Activated CD4-positive, alpha-beta T cell treated with anti-CD3 and anti-CD28 coated beads, Interleukin-2, amount 50 U/mL, for 1 hour (primary cell): ENCODE measurements around the gene RBM26.

Experiments used
- DNase-seq: peaks from one replicate; pipeline ENCODE4 v3.0.0-alpha.2; 2020

The RBM26 gene

GRCh38 chr13:79405831-79406596 is at the start of gene RBM26:
Gene RBM26, minus strand, starts transcription at chr13:79406255. Its CDS starts 481 bp downstream, at chr13:79405774.
- DNase-seq = peak; percentile 93

- DNase-seq = no peak
Measured at GRCh38 chr13:79455331-79455730, 49.3 kb upstream of the RBM26 start.

DNA sequence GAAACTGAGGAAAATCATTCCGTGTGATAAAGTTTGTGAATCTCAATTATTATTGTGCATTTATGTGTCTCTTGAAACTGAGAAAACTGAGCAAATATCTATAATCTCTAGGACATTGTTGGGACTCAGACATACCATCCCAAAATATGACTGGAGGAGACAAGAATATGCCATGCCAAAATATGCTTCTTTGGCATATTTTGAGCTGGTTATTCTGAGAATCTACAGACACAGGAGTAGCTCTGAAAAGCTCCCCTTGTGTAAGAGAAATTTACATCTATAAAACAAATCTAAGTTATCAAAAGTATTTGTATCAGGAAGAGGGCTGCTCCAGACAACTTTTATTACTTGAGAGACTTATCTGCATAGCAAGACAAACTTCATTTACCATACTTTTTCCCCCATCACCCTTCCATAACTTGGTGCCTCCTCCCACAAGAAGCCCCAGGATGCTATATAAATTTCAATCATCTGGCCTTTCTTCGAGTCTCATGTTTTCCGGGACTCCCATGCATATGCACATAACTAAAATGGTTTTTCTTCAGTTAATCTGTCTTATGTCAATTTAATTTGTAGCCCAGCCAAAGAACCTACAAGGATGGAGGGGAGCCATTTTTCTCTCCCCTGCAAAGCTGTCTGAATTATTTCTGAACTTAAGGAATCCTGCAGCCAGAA is 46.3 kb upstream of the RBM26 start:
- DNase-seq = no peak

DNA sequence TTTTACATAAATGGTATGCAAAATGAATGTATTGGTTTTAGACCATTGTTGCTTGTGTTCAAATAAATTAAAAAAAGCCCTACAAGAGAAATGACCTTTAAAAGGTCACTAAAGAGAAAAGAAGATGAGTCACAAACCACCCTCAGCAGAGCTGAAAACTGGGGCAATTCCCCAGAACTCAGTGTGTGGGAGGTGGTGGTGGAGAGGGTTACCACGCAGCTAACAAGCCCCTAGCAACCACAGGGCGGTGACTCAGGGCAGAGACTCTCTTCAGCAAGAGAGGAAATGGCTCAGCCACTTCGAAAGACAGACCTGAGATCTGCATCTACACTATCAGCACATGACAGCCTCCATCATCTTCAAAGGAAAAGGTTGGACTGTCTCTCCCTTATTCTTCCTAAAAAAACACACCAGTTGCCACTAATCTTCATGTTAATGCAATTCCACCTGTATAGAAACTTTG is 45.5 kb upstream of the RBM26 start:
- peak; percentile 76 for DNase-seq

GRCh38 chr13:79450110-79450509 is 44.1 kb upstream of the RBM26 start:
- DNase-seq = no peak

DNA sequence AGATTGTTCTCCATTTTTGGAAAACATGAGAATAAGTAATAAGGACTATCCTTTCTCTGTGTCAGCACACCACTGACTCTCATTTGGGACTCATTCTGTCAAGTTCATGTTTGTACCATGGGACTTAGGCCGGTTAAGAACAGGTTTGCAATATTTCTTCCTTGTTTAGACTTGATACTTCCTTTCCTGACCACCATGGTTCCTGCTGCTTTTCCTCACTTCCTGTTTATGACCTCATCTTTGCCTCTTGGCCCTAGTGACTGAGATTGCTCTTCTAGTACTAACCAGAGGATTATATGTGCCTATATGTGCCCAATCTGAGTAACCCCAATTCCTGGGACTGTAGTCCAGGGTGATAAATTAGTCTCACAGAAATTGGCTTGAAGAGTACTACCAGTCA is 42.4 kb upstream of the RBM26 start:
- no peak for DNase-seq

- DNase-seq = no peak
Measured at GRCh38 chr13:79447741-79448140, 41.7 kb upstream of the RBM26 start.

GRCh38 chr13:79447141-79447540 is 41.1 kb upstream of the RBM26 start:
- no peak for DNase-seq

DNA sequence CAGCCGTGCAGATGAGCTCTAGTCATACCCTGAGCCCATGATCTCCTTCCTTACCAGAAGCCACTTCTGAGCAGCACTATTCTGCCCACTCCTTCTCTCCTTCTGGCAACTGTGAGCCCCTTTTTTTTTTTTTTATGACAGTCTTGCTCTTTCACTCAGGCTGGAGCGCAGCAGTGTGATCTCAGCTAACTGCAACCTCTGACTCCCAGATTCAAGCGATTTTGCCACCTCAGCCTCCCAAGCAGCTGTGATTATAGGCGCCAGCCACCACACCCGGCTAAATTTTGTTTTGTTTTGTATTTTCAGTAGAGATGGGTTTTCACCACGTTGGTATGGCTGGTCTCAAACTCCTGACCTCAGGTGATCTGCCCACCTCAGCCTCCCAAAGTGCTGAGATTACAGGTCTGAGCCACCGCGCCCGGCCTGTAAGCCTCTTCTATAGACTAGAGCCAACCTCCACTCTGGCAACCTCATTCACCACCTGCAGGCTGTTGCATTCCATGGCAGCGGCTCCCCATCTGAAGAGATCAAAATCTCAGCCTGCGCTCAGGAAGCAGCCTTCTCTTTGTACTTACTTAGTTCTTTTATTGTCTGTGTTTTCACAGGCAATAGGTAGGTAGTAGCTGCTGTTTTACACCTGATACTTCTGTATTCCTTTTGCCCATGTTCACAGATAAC is 40.1 kb upstream of the RBM26 start:
- DNase-seq = no peak

- DNase-seq = no peak
Measured at GRCh38 chr13:79442706-79443105, 36.7 kb upstream of the RBM26 start.

DNA sequence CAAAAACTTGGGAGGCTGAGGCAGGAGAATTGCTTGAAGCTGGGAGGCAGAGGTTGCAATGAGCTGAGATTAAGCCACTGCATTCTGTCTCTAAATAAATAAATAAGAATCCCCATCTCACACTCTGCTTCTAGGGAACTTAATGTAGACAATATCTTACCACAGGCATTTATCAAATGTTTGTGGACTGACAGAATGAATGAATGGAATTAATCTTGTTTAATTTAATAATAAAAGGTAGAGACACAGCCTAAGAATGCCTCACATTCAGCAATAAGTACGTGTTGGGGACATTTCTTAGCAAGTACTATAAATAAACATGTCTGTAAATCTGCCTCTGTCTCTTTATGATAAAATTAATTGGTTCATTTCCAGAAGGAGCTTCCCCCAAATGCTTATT is 36.2 kb upstream of the RBM26 start:
- no peak for DNase-seq

DNA sequence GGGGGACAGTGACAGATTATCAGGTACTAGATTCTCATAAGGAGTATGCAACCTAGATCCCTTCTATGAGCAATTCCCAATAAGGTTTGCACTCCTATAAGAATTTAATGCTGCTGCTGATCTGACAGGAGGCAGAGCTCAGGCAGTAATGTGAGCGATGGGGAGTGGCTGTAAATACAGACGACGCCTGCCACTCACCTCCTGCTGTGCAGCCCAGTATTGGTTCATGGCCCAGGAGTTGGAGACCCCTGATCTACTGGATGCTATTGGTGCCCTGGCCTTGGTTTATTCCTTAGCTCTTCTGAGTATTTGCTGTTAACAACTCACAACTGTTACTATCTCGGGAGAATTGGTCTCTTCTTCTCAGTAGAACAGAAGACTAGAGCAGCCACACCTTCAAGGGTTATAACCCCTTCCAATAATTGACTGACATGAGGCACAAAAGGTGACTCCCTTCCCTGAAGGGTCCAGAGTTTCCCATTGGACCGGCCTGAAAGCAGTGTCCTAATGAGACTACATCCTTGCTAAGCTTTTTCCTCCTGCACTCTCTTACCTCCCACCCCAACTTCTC is 35.0 kb upstream of the RBM26 start:
- DNase-seq = no peak

DNA sequence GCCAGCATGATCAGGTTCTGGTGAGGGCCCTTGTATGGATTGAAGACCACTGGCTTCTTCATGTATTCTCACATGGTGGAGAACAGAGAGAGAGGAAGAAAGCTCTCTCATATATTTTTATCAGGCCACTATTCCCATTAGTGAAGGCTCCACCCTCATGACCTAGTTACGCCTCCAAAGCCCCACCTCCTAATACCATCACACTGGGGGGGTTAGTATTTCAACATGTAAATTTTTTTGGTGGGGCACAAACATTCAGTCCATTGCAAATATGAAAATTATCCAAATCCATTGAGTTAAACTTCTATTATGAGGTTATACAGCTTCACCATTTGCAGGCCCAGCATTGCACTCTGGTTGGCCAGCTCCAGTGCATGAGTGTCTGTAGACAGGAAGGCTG is 33.2 kb upstream of the RBM26 start:
- DNase-seq = no peak

- no peak for DNase-seq
Measured at GRCh38 chr13:79435561-79435990, 29.5 kb upstream of the RBM26 start.

GRCh38 chr13:79434556-79434955 is 28.5 kb upstream of the RBM26 start:
- no peak for DNase-seq

GRCh38 chr13:79432992-79433391 is 26.9 kb upstream of the RBM26 start:
- no peak for DNase-seq

GRCh38 chr13:79432086-79432485 is 26.0 kb upstream of the RBM26 start:
- no peak for DNase-seq

GRCh38 chr13:79429309-79429708 is 23.3 kb upstream of the RBM26 start:
- DNase-seq = no peak

DNA sequence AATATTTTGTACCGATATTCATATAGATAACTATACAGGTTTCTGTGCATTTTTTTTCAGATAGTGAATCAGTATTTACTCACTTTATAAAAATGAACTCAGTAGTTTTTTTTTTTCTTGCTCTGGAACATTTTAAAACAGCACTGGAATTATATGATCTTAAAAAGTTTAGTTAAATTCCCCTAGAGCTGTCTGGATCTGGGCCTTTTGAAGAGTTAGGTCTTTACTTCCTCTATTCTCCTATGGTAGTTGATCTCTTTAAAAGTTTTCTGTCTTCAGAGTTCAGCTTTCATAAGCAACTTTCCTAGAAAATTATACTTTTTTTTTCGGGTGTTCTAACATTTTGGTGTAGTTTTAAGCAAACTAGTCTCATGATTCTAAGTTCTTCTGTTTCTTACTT is 21.8 kb upstream of the RBM26 start:
- DNase-seq = no peak

GRCh38 chr13:79427265-79427664 is 21.2 kb upstream of the RBM26 start:
- DNase-seq = no peak

DNA sequence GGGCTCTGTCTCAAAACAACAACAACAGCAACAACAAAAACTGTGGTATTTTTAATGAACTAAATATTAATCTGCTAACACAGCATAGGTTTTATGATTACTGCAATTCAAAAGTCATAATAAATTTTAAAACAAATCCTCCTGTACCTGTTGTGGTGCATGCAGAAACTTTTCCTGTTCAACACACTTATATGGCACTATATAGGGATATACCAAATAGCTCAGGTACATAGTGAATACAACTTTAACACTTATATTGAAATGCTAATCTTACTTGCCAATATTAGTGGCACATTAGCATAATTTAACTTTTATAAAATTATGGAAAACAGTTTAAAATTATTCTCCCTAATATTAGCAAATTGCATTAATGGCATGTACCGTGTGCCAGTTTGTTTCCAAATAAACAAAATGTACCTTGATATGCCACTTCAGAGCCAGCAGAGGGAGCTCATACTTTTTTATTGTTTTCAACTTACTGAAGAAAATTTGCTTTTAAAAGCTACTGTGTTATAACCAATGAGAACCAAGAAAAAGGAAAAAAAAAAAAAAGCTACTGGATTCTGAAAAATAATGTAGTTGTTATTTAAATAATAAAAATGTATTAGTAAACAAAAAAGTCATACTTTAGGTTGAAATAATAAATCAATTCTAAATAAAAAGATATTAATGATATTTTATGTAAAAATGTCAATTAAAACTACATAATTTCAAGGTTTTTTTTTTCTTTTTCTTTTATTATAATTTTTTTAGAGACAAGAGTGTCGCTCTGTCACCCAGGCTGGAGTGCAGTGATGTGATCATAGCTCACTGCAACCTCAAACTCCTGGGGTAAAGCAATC is 18.0 kb upstream of the RBM26 start:
- no peak for DNase-seq

DNA sequence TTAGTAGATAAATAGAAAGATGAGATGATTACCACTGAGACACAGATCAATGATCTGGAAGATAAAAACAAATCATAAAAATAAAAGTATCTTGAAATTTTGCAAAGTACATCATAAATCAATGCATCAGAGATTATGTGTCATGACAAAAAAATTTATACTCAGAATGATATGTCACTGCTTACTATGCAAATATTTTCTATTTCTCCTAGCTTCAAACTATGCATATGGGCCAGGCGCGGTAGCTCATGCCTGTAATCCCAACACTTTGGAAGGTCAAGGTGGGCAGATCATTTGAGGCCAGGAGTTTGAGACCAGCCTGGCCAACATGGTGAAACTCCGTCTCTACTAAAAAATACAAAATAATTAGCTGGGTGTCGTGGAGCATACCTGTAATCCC is 17.3 kb upstream of the RBM26 start:
- no peak for DNase-seq

DNA sequence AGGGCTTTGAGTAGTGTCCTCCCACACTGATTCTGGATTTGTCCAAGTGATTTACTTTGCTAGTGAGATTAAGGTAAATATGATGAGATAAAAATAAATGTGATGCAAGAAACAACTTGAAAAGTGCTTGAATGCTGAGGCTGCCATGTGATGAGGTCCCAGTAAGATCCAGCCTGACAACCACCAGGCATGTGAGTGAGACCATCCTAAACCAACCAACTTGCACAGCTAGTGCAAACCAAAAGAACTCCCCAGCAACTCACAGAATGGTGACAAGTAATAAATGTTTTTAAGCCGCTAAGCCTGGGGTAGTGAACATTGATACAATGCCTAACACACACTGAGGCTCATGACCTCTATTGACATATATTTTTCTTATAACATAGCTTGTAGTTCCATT is 13.3 kb upstream of the RBM26 start:
- DNase-seq = no peak
